ENCODE results near the gene LONRF3.
"Not testable (repeated sequence)": the region's sequence is repeated elsewhere in the genome, so short reads cannot be mapped to it uniquely, and the experiment has no call there.

The LONRF3 gene

DNA sequence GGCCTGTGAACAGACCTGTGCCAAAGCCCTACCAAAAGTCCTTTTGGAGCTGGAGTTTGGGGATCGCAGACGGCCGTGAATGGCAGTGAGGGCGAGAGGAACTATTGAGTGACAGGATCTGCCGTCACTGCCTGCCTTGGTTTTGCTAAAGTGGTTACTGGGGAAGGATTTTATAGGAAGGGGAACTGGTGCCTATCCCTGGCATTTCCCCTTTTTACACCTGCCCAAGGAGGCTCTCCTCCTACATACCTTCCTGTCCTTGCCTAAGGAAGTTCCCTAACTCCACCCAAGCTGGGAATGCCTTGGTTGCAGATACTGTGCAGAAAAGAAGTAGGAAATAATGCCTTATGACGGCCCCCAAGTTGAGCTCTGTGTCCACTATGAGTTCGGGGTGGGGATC is 14.5 kb downstream of the LONRF3 start:
- no peak for DNase-seq (ENCODE audit: low read depth)

DNA sequence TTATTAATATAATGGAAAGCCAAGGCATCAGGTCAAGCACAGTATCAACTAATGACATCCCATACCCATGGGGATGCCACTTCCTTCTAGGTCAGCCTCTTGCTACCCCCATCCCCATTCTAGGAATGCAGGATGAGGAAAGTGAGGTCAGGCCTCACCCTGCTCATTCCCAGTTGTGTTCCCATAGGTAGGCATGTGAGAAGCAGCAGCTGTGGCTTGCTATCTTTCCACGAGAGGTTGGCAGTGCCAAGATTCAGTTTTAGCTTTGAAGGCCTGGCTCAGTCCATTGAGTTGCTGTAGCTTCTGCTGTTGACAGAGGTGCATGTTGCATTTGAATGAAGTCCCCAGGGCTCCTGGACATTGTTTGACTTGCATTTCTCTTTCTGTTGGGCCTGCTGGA is 15.5 kb downstream of the LONRF3 start:
- no peak for DNase-seq (ENCODE audit: low read depth)

DNA sequence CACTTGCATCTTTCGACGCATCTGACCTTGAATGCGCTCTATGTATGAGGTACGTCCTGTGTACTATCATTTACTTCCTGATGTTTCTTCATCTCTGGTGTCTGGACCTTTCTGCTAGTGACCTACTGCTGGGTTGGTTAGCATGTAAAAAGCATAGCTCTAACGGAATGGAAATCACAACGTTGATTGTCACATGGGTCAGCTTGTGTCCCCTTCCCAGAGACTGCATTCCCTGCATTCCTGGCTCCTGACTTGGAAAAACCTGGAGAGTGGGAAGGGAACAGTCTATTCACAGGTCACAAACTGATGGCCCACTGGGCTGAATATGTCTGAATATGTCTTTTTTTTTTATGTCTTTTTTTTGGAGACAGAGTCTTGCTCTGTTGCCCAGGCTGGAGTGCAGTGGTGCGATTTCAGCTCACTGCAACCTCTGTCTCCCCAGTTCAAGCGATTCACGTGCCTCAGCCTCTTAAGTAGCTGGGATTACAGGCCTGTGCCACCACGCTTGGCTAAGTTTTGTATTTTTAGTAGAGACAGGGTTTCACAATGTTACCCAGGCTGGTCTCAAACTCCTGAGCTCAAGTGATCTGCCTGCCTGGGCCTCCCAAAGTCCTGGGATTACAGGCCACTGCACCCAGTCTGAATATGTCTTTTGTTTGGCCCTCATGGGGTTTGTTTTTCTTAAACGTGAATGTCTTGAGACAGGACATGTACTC is 16.3 kb downstream of the LONRF3 start:
- DNase-seq (ENCODE audit: low read depth): no peak

DNA sequence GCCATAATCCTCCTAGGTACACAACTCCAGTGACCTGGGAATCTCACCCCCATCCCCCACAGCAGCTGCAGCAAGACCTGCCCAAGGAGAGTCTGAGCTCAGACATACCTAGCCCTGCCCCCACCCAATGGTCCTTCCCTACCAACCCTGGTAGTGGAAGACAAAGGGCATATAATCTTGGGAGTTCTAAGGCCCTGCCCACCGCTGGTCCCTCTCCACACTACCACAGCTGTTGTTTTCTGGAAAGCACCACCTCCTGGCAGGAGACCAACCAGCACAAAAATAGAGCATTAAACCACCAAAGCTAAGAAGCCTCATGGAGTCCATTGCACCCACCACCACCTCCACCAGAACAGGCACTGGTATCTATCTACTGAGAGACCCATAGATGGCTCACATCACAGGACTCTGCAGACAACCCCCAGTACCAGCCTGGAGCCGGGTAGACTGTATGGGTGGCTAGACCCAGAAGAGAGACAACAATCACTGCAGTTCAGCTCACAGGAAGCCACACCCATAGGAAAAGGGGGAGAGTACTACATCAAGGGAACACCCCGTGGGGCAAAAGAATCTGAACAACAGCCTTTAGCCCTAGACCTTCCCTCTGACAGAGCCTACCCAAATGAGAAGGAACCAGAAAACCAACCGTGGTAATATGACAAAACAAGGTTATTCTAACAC is 18.2 kb downstream of the LONRF3 start:
- DNase-seq (ENCODE audit: low read depth): not testable (repeated sequence)

DNA sequence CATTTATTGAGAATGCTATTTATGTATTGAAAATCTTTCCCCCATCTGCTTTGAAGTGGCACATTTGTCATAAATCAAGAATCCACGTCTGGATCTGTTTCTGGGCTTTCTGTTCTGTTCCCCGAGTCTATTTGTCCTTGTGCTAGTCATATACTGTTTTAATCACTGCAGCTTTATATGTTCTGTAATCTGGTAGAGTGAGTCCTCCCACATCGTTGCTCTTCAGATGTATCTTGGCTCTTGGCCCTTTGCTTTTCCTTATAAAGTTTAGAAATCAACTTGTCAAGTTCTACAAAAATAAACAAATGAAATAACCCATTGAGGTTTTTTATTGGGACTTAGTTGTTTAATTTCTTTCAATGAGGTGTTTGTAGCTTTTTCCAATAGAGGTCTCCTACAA is 29.0 kb downstream of the LONRF3 start:
- no peak for DNase-seq (ENCODE audit: low read depth)

DNA sequence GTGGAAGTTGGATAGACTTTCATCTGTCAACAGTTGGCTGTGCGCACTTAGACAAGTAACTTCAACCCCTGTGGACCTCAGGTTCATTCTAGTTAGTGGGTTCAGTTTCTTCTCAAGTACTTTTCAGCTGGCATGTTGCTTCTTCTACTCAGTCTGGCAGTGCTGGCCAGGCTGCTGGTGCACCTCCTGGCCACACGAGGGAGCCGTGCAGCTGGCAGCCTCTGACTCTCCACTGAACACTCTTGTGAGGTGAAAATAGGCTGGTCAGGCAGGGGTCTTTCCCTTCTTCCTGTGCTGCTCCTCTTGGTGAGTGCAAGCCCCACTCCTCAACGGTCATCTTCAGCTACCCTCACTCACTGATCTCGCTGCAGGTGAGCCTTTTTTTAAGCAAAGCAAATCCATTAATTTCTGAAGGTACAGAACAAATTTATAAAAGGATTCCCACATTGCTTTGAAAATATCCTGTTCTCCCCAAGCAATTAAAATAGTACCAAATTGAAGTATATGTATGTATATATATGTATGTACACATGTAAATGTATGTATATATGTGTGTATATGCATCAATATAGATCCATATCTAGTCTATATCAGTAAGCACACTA is 30.6 kb downstream of the LONRF3 start:
- DNase-seq (ENCODE audit: low read depth): peak; percentile 41

DNA sequence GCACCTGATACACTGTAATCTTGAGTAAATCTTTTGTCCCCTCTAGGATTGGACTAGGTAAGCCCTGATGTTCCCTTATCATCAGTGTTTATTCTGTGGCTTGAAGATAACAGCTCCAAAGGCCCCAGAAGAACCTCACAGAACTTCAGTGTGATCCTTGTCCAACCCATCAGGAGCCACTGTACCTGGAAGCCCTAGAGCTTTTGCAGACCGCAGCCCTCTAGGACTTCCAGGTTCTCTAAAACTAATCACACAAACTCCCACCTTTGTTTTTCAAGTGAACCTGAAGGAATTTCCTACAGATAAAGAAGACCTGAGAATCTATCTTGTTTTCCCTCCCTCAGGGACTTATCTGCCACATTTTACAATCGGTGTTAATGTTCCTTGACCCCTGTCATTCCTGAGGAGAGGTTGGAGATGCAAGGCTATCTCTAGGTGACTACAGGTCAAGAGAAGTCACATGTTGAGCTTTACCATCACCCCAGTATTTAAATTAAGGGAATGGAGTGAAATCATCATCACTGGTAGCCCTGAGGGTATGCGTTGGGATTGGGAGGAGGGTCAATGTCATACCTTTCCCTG is 32.9 kb downstream of the LONRF3 start:
- DNase-seq (ENCODE audit: low read depth): no peak

DNA sequence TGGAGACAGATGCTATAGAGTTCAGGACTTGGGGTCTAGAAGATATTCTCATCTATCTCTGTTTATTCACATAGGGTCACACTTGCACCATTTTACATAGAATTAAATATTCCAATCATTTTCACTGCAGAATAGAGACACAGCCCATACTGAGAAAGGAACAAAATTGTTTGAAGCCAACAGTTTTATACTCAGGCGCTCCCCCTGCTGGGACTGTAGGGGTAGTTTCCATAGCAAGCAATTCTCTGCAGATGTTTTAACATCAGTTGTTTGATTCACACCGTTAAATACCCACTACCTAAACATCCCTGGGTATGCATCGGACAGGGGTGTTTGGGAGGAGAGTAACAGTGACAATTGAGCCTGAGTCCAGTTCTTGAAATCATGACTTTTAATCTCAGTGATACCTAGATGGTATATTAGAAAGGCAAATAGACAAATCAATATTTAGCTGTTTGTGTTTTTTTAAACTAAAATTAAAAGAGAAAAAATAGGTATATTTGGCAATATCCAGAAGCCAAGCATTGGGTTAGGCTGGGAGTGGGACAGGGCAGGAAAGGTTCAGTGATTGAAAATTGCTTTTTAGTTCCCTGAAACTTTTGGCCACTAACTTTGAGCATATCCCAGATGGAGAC is 33.8 kb downstream of the LONRF3 start:
- DNase-seq (ENCODE audit: low read depth): peak; percentile 37

DNA sequence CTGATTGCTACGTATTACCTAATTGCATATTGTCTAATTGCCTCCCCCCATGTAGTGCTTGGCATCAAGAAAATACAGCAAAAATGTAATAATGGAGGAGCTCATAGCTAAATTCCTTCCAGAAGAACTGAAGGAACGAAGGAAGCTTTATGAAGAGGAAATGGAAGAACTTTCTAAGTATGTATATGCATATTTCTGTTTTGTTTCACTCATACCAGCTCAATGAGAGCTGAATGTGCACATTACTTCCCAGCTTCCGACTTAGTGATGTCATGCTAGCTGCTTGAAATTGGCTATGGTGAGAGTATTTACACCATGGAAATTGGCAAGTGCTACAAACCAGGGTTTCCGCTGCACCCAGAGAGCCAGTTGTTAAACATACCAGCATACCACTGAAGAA is 34.7 kb downstream of the LONRF3 start:
- no peak for DNase-seq (ENCODE audit: low read depth)

DNA sequence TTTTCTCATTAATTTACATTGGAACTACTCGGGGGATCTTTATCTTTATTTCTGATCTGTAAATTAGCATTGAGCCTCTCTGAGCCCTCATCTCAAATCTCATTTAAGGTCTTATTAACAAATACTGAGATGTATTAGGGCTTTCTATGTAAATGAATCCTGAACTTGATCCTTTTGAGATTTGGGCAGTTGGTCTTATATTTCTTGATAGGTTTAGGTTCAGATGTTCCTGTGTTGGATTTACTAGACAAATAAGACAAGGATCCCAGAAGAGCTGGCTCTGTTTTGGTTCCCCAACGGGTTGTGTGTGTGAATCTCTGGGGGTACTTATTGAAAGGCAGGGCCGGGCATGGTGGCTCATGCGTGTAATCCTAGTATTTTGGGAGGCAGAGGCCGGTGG is 36.1 kb downstream of the LONRF3 start:
- no peak for DNase-seq (ENCODE audit: low read depth)

DNA sequence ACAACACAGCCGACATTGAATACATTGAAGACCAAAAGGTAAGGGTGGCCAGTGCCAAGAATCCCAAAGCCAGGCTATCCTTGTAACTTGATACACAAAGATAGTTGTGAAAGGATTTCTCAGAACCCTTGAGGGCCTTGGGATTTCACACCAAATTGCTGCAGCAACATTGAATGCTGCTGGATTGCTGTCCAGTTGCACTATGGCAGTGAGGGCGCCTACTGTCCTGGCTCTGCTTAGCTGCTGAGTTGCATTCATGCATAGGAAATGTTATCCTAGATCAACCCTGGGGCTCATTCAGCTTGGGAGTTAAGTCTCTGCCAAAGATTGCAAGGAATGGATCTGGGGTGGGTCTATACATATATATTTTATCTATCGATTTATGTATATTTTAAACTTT is 38.7 kb downstream of the LONRF3 start:
- DNase-seq (ENCODE audit: low read depth): no peak

DNA sequence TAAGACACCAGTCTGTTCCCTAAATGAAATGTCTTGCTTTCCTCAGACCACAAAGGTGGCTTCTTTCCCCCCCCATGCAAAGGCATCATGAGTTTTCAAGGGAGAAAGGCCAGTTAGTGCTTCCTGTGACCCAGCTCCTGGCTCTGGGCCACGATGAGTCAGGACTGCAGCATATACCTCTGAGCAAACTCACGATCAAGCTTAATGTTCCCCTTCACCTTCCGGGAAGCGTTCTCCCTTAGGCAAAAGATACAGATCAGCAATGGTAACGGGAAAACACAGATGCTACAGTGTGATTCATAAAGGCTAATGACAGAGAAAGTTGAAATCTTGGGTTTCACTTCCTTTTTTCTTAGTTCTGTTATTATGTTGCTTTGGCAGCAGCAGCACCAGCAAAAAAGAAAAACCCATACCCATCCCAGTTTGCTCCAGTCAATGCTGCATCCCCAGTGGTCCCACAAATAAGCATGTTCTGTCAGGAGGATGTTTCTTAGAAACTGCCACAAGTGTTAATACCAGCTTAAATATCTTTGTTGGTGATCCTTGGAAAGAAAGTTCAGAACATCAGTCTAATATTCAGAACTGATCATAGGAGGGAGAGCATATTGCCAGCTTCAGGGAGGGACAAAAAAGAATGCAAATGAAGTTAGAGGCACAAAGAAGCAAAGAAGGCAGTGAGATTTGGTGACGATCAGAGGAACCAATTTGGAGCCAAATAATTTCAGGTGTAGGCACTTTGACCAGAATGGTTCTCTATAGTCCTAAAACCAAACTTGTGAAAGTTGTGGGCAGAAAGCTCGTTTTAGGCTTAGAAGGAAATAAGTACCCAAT is 41.2 kb downstream of the LONRF3 start:
- peak; percentile 95 for DNase-seq (ENCODE audit: low read depth)

DNA sequence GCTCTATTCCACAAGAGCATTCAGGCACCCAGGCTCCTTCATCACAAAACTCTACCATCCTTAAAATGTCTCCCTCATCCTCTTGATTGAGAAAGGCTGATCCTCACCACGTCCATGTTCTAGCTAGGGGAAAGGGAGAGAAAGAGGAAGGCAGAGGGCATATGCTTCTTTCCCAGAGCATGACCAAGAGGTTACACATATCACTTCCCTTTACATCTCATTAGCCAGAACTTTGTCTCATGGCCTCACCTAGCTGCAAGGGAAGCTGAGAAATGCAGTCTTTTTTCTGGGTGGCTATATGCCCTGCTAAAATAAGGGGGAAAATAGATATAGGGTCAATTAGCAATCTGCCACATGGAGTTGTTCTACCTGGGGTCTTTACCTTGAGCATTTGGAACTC is 42.7 kb downstream of the LONRF3 start:
- no peak for DNase-seq (ENCODE audit: low read depth)

DNA sequence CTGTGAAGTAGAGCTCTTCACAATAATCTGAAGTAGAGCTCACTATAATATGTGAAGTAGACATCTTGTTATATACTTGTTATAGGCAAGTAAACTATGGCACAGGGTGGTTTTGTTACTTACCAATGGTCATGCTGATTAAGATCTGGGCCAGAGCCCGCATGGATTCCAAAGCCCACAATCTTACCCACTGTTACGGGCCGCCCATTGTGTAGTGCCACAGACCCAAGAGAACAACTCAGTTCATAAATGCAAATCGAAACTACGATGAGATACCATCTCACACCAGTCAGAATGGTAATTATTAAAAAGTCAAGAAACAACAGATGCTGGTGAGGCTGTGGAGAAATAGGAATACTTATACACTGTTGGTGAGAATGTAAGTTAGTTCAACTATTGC is 51.5 kb downstream of the LONRF3 start:
- no peak for DNase-seq (ENCODE audit: low read depth)

DNA sequence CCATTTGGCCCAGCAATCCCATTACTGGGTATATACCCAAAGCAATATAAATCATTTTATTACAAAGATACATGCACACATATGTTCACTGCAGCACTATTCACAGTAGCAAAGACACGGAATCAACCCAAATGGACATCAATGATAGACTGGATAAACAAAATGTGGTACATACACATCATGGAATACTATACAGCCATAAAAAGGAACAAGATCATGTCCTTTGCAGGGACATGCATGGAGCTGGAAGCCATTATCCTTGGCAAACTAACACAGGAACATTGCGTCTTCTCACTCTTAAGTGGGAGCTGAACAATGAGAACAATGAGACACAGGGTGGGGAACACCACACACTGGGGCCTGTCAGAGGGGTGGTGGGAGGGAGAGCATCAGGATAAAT is 51.9 kb downstream of the LONRF3 start:
- DNase-seq (ENCODE audit: low read depth): not testable (repeated sequence)

DNA sequence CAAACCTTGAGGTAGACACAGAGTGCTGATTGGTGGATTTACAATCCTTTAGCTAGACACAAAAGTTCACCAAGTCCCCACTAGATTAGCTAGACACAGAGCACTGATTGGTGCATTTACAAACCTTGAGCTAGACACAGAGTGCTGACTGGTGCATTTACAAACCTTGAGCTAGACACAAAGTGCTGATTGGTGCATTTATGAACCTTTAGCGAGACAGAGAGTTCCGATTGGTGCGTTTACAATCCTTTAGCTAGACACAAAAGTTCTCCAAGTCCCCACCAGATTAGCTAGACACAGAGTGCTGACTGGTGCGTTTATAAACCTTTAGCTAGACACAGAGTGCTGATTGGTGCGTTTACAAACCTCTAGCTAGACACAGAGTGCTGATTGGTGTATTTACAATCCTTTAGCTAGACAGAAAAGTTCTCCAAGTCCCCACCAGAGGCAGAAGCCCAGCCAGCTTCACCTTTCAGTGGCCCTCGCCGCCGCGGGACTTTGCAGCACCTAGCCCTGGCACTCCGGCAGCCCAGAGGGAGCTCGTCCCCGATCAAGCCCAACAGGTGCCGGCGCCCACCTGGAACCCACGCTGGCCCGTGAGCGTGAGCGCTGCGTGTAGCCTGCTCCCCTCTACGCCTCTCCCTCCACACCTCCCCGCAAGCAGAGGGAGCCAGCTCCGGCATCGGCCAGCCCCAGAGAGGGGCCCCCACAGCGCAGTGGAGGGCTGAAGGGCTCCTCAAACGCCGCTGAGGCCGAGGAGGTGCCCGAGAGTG is 53.7 kb downstream of the LONRF3 start:
- not testable (repeated sequence) for DNase-seq (ENCODE audit: low read depth)

DNA sequence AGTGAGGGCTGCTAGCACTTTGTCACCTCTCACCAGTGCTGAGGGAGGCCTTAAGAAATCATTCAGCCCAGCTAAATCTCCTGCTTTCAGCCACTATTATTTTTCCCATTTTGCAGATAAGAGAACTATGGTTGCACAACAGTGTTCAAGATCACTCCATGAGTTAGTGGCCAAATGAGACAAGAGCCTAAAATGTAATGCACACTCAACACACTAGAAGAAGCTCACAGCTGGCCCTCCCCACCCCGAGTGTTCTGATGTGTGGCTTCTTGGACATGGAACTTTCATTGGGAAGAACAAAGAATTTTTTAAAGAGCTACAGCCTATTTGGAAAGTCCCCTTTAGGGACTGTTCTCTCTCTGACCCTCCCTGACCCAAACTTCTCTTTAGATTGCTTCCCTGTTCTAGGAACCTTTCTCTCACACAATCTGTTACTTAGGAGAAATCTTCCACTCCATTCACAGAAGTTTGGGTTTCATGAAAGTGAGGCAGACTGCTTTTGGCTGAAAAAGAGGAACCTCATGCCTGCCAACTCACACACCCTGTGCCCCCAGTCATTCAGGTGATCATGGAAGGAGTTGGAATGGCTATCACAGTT is 54.4 kb downstream of the LONRF3 start:
- no peak for DNase-seq (ENCODE audit: low read depth)

DNA sequence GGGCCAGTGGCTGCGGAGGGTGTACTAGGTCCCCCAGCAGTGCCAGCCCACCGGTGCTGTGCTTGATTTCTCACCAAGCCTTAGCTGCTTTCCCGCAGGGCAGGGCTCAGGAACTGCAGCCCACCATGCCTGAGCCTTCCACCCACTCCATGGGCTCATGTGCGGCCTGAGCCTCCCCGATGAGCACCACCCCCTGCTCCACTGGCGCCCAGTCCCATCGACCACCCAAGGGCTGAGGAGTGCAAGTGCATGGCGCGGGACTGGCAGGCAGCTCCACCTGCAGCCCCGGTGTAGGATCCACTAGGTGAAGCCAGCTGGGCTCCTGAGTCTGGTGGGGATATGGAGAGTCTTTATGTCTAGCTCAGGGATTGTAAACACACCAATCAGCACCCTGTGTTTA is 55.2 kb downstream of the LONRF3 start:
- not testable (repeated sequence) for DNase-seq (ENCODE audit: low read depth)

DNA sequence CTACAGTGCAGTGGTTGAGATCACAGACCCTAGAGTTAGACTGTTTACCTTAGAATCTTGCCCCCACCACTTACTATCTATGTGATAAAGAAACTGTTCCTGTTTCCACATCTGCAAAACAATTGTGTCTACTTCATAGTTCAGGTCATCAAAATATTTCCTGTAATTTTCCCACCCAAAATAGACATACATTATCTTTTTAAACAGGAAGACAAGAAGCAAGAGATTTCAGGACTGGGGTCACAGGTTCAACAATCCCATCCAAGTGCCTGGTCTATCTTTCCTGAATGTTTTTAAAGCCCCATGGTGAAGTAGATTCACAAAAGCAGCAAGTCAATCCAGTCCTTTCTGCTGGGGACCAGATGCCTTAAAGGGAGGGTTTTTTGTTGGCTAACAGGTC is 56.6 kb downstream of the LONRF3 start:
- no peak for DNase-seq (ENCODE audit: low read depth)

Data from ELR (cell line).